Fibroblast of peridontal ligament (primary cell): ENCODE data around the gene JUN.
A peak's percentile ranks its signal among the peaks of the same experiment; 100 is the strongest.

Experiments
- DNase-seq: peaks from one replicate; pipeline ENCODE4 v3.0.0-alpha.2; 2010; ENCODE audit errors: extremely low read depth

Gene JUN

GRCh38 chr1:58784758-58785441 lies 1.1 kb upstream of the JUN start:
- DNase-seq = peak; percentile 97

GRCh38 chr1:58783090-58783992 lies 506 bp downstream of the JUN start:
- DNase-seq = peak; percentile 59

GRCh38 chr1:58782178-58783089 lies 1.4 kb downstream of the JUN start:
- peak; percentile 48 for DNase-seq

- peak; percentile 75 for DNase-seq
These were observed 2.2 kb downstream of the JUN start for GRCh38 chr1:58781541-58782177.

GRCh38 chr1:58780836-58781452 lies 2.9 kb downstream of the JUN start:
- peak; percentile 42 for DNase-seq

- DNase-seq = peak; percentile 37
These were observed 3.4 kb downstream of the JUN start for GRCh38 chr1:58780411-58780810.

GRCh38 chr1:58779801-58780382 lies 4.0 kb downstream of the JUN start:
- DNase-seq = peak; percentile 81

GRCh38 chr1:58779059-58779754 lies 4.6 kb downstream of the JUN start:
- peak; percentile 28 for DNase-seq

- no peak for DNase-seq
These were observed 5.4 kb downstream of the JUN start for GRCh38 chr1:58778385-58779000.

GRCh38 chr1:58774027-58774426 lies 9.8 kb downstream of the JUN start:
- DNase-seq = no peak

GRCh38 chr1:58773406-58773840 lies 10.4 kb downstream of the JUN start:
- peak; percentile 82 for DNase-seq

- DNase-seq = peak; percentile 71
These were observed 14.0 kb downstream of the JUN start for GRCh38 chr1:58769809-58770320.

- peak; percentile 79 for DNase-seq
These were observed 14.7 kb downstream of the JUN start for GRCh38 chr1:58768971-58769808.

- DNase-seq = peak; percentile 38
These were observed 15.6 kb downstream of the JUN start for GRCh38 chr1:58768191-58768731.

GRCh38 chr1:58767143-58767542 lies 16.7 kb downstream of the JUN start:
- no peak for DNase-seq

GRCh38 chr1:58765441-58765840 lies 18.4 kb downstream of the JUN start:
- DNase-seq = no peak

- DNase-seq = no peak
These were observed 18.8 kb downstream of the JUN start for GRCh38 chr1:58765006-58765405.
